GM12878 (cell line): ENCODE data around the gene OSM. TPM values are rescaled to one million over a fixed set of nuclear protein-coding genes. Genes with fewer than 3 reads are reported as not detected.

Experiments
- ATAC-seq: fragments of 200-7000 bp; cut with Tn5 transposase; 3 replicates; pipeline ENCODE4 v1.9.1; 2020; ENCODE audit warnings: mild to moderate bottlenecking, moderate library complexity
- BruUV-seq: library from RNA; stranded (reverse); fragments of 400-500 nt; replicated peaks from 2 replicates; lab custom pipeline; 2021; lab: Mats Ljungman, UMichigan
- CTCF ChIA-PET: fragments of 300-600 bp; sonication (Branson Sonifier 250); formaldehyde crosslinking; extraction: SDS; loops from one replicate; lab custom pipeline; 2021; ENCODE audit warnings: inconsistent platforms; lab: Yijun Ruan, JAX
- POLR2A ChIA-PET: fragments of 350-600 bp; formaldehyde crosslinking; extraction: SDS; loops from one replicate; lab custom pipeline; 2021; ENCODE audit warnings: inconsistent platforms; lab: Charles Lee
- RAD21 ChIA-PET: fragments of 300-600 bp; sonication (Branson Sonifier 250); formaldehyde crosslinking; loops from one replicate; lab custom pipeline; 2023; ENCODE audit warnings: antibody characterized with exemption; ENCODE audit not compliant: unreplicated experiment; lab: Charles Lee
- SMC1A ChIA-PET: fragments of 300-600 bp; sonication (Branson Sonifier 250); formaldehyde crosslinking; loops from one replicate; lab custom pipeline; 2023; ENCODE audit not compliant: unreplicated experiment, uncharacterized antibody; lab: Charles Lee
- DNase-seq: peaks from one replicate; pipeline ENCODE4 v3.0.0-alpha.2; 2011; ENCODE audit warnings: low read depth, low spot score
- FAIRE-seq: peaks from 3 replicates; lab custom pipeline; 2011; peaks lifted over from hg19 to GRCh38; lab: Jason Lieb, UNC
- H2AFZ ChIP-seq: 2 replicates; pipeline ENCODE4 v1.6.0; 2011; ENCODE audit warnings: low read depth, low read length, control low read depth; ENCODE audit not compliant: control insufficient read depth
- H3K27ac ChIP-seq: 2 replicates; pipeline ENCODE4 v1.5.1; 2011; ENCODE audit warnings: control low read depth; ENCODE audit not compliant: control insufficient read depth, insufficient read depth
- H3K27me3 ChIP-seq, 2 experiments: replicated peaks in 1 of 2; 2 replicates each; pipeline versions ENCODE4 v1.6.0 to v1.6.1; 2011; ENCODE audit warnings: low read length in 1 of 2; ENCODE audit not compliant: control insufficient read depth in 2 of 2, insufficient read depth in 2 of 2
- H3K36me3 ChIP-seq, 2 experiments: 2 replicates each; pipeline ENCODE4 v1.5.1; 2011; ENCODE audit warnings: low read length in 1 of 2; ENCODE audit not compliant: control insufficient read depth in 2 of 2, insufficient read depth in 2 of 2
- H3K4me1 ChIP-seq: 2 replicates; pipeline ENCODE4 v1.6.1; 2011; ENCODE audit warnings: mild to moderate bottlenecking, low read length, moderate library complexity, mixed read lengths; ENCODE audit not compliant: control insufficient read depth, insufficient read depth
- H3K4me2 ChIP-seq: 2 replicates; pipeline ENCODE4 v1.6.0; 2011; ENCODE audit warnings: control low read depth; ENCODE audit not compliant: control insufficient read depth, insufficient read depth
- H3K4me3 ChIP-seq: fragments of 200-600 bp; sonication (generic); 2 replicates; pipeline ENCODE4 v1.5.1; 2016
- H3K79me2 ChIP-seq: 2 replicates; pipeline ENCODE4 v1.6.0; 2011; ENCODE audit warnings: low read length; ENCODE audit not compliant: control insufficient read depth, insufficient read depth
- H3K9ac ChIP-seq: 2 replicates; pipeline ENCODE4 v1.8.0; 2011; ENCODE audit warnings: low read length, control low read depth, mixed read lengths; ENCODE audit not compliant: control insufficient read depth, insufficient read depth
- H3K9me3 ChIP-seq: replicated peaks from 3 replicates; pipeline ENCODE4 v1.5.1; 2011; ENCODE audit warnings: mild to moderate bottlenecking, low read length; ENCODE audit not compliant: control insufficient read depth, insufficient read depth
- H4K20me1 ChIP-seq: 2 replicates; pipeline ENCODE4 v1.6.0; 2011; ENCODE audit not compliant: control insufficient read depth, insufficient read depth
- ASH2L ChIP-seq: fragments of 300-600, 200-600 bp; sonication (generic); IDR thresholded peaks from 2 replicates; pipeline ENCODE4 v1.6.1; 2017; ENCODE audit warnings: low read depth, mild to moderate bottlenecking, borderline replicate concordance
- BACH1 ChIP-seq: fragments of 450-650 bp; IDR thresholded peaks from 2 replicates; pipeline ENCODE4 v1.6.1; 2017; ENCODE audit warnings: mild to moderate bottlenecking, borderline replicate concordance
- CBFB ChIP-seq: IDR thresholded peaks from 2 replicates; pipeline ENCODE4 v1.6.1; 2016; ENCODE audit warnings: antibody characterized with exemption, low read depth
- CBX3 ChIP-seq: fragments of 200-600 bp; sonication (generic); IDR thresholded peaks from 2 replicates; pipeline ENCODE4 v1.6.1; 2016; ENCODE audit warnings: low read depth, borderline replicate concordance
- CREB1 ChIP-seq: IDR thresholded peaks from 2 replicates; pipeline ENCODE4 v1.6.1; 2012; ENCODE audit warnings: low read depth, mild to moderate bottlenecking, inconsistent platforms
- SMC3 ChIP-seq: IDR thresholded peaks from 2 replicates; pipeline ENCODE4 v1.6.1; 2011; ENCODE audit warnings: low read length, improper control_type of control experiment, borderline replicate concordance
- SREBF2 ChIP-seq: IDR thresholded peaks from 2 replicates; pipeline ENCODE4 v1.6.1; 2012; ENCODE audit warnings: mild to moderate bottlenecking, low read length
- ZNF274 ChIP-seq: IDR thresholded peaks from one replicate; pipeline ENCODE4 v1.8.0; 2011; ENCODE audit not compliant: insufficient read length, insufficient read depth
- WGBS: methylation state at CpG from one replicate; pipeline ENCODE4 v1.1.6; 2016; ENCODE audit warnings: low lambda C conversion rate; ENCODE audit not compliant: insufficient replicate concordance, insufficient coverage; ENCODE audit errors: missing lambda C conversion rate; 5-methylcytosine and 5-hydroxymethylcytosine counted together
- in situ Hi-C: fragments of 300-500 bp; cut with MboI; formaldehyde crosslinking; loops from 9 replicates; pipeline ENCODE4 v1.14.3; 2018; ENCODE audit warnings: mixed read lengths
- intact Hi-C: fragments of 100-400 bp; cut with micrococcal nuclease; formaldehyde crosslinking; loops from one replicate; pipeline ENCODE4 v1.14.2; 2022; ENCODE audit not compliant: unreplicated experiment
- polyA plus RNA-seq, 11 experiments: library from polyadenylated mRNA; depleted of rRNA in 4 of 11; unstranded in 6 of 11; stranded (reverse) in 5 of 11; fragments of >200 nt; fragmentation: Nextera tagmentation in 4 of 11; fragmentation: Illumina TruSeq in 1 of 11; extraction: Ambion mirVana in 4 of 11; extraction: Trizol in 1 of 11; gene quantifications; 1 replicate in 1 of 11; 2 replicates in 10 of 11; pipeline versions ENCODE4 v1.2.1 to v1.2.3, GENCODE V29; 2011 to 2016; ENCODE audit warnings: inconsistent platforms in 2 of 11, missing spikeins in 2 of 11, low read depth in 1 of 11
- total RNA-seq, 4 experiments: library from RNA; depleted of rRNA in 3 of 4; stranded (reverse); fragments of >200 nt in 3 of 4; fragmentation: Illumina TruSeq in 1 of 4; extraction: Trizol in 1 of 4; gene quantifications; 2 replicates each; pipeline versions ENCODE4 v1.2.1 to v1.2.3, GENCODE V29; 2013 to 2021

Gene OSM
- total and polyA plus RNA-seq, 10 of the 15 experiments (the other 5 are each of a cell fraction or from before 2014, with no cell fraction given) = 0.06 to 1.4 (median 0.59) TPM

GRCh38 chr22:30297276-30297990 lies 30.8 kb upstream of the OSM start:
- in situ Hi-C loops = no loop called here
- Histone ChIP-seq H3K79me2 (peaks cover 1% of the 10 kb centered on the region; the same call in 1 of the 2 replicates), H3K9me3 (no peaks in the 10 kb centered on the region), H3K9ac (no peak overlapping the region), H3K27me3 (no peaks in the 10 kb centered on the region), H2AFZ (no peak overlapping the region), H3K27ac (no peak overlapping the region), H3K4me1 (peaks cover 6% of the 10 kb centered on the region)
- ChIA-PET SMC1A (no interaction called here), RAD21 (no interaction called here), CTCF (no interaction called here)
- no peak for FAIRE-seq
- WGBS = 93% methylated on average over 11 of the region's 11 CpGs
- BruUV-seq = no TSS peak
- TF ChIP-seq ZNF274 = no peak
- TF ChIP-seq CBX3 = no peak
- TF ChIP-seq CREB1 = no peak
- TF ChIP-seq CBFB = no peak
- no peak for TF ChIP-seq SREBF2
- no peak for TF ChIP-seq ASH2L
- TF ChIP-seq SMC3 = no peak
- TF ChIP-seq BACH1 = no peak
- TF ChIP-seq, all 136 proteins: peak for 0
- Histone ChIP-seq H3K36me3 (peaks cover 15 to 49% of the 10 kb centered on the region in 2 experiments; a peak in 3 of 4 replicates), H3K4me2 (no peak overlapping the region), H3K4me3 (no peak overlapping the region), H4K20me1 (no peaks in the 10 kb centered on the region)
- intact Hi-C loops = no loop called here
- POLR2A ChIA-PET = no interaction called here
- DNase-seq = no peak
- ATAC-seq = no peak
